GM12801 (cell line): Measurements from ENCODE around the gene EVI5.

ENCODE experiments used
- TF ChIP-seq, protein P1 (sequence below): IDR thresholded peaks from one replicate; pipeline ENCODE4 v1.5.1; 2011; ENCODE audit warnings: control low read depth; ENCODE audit not compliant: insufficient read length; ENCODE audit errors: extremely low read depth

The EVI5 gene

DNA sequence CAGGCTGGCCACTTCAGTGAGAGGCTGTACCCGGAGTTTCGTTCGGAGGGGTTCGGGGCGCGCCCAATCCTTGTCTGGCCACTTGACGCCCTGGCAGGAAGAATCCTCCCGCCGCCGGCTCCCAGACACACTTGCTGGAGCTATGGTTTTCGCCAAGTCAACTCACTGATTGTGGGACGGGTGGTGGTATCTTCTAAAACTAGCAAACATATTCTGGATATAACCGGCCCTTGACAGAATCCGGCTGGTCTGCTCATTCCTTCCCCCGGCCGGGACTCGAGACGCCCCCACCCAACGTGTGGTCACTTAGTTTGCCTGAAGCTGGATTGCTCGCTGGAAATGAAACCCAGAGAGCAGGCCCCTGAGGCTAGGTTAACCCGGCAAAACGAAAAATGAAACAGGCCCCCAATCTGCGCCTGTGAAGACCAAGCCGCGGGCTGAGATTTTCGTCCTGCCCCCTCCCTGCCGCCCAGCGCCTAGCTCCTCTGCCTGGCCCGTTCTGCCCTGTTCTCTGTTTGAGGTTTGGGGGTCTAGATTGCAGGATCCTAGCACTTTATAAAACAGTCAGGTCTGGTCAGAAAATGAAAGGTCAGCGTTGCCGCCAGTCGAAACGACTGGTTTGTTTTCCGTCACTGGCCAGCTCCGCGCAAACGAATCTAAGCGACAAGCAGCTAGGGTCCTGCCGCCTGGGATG, 302.8 kb downstream of the EVI5 start:
- TF ChIP-seq, protein P1, sequence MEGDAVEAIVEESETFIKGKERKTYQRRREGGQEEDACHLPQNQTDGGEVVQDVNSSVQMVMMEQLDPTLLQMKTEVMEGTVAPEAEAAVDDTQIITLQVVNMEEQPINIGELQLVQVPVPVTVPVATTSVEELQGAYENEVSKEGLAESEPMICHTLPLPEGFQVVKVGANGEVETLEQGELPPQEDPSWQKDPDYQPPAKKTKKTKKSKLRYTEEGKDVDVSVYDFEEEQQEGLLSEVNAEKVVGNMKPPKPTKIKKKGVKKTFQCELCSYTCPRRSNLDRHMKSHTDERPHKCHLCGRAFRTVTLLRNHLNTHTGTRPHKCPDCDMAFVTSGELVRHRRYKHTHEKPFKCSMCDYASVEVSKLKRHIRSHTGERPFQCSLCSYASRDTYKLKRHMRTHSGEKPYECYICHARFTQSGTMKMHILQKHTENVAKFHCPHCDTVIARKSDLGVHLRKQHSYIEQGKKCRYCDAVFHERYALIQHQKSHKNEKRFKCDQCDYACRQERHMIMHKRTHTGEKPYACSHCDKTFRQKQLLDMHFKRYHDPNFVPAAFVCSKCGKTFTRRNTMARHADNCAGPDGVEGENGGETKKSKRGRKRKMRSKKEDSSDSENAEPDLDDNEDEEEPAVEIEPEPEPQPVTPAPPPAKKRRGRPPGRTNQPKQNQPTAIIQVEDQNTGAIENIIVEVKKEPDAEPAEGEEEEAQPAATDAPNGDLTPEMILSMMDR, result no peak

DNA sequence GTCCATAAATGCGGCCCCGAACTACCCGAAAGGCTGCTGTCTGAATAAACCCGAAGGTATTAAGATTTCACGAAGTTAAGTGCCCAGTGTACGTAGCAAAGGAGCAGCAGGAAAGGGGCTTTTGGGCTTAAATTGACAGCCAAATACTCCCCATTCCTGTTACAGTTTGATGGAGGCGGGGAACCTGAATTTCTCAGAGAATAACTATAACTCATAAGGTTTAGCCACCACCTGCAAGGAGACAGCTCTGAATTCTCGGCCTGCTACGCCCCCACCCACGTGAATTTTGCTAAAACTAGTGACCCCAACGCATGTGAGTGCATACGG, 303.3 kb downstream of the EVI5 start:
- TF ChIP-seq, protein P1, result no peak

DNA sequence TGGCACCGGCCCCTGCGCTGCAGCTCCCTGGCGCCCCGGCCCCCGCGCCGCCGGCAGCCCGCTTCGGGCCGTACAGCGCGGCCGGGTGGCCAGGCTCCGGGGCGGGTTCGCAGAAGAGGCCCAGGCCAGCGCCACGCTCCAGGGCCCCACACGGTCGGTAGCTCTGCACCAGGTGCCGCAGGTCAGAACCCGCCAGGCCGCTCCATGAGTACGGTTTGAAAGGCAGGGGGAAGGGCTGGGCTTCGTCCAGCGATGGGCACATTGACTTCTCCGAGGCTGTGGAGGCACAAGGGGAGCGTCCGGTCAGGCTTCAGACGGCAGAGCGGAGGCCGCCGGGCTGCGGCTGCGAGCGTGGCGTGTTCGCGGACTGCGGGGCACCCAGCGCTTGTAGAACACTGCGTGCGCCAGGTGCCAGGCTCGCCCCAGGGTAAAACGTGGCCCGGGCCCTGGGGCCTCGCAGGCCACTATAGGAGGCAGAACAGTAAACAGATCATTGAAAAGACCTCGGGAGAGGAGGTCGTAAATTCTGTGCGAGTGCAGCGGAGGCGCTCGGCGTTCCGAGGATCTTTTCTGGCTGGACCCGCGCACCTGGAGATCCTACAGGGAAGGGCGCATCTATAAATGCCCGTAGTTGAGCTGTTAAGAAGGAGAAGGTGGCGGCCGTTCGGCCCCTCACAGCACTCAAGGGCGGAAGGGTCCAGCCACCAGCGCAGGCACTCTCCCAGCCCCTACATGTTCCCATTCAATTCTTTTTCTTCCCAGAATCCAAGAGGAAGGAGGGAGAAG, 303.9 kb downstream of the EVI5 start:
- TF ChIP-seq, protein P1, result no peak

DNA sequence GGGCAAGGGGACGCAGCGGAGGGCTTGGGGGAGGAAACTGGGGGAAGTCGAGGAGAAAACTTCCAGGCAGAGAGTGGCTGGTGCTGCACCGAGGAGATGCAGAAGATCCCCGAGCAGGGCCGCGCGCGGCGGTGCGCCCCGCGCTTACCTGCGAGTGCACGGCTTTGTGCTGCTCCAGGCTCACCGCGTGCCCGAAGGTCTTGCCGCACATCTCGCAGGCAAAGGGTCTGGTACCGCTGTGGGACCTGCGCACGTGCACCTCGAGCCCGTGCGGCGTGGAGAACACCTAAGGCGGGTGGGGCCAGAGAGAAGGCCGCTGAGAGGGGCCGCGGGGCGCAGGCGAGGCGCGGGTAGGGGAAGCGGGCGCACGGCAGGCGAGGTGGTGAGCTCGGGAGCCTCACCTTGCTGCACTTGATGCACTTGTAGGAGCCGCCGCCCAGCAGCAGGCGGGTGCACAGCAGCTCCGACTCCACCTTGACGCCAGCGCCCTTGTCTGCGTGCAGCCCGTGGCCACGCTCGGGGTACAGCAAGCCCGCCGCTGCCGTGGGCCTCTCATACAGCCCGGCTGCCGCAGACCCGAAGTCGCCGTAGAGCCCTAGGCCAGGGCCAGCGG, 304.6 kb downstream of the EVI5 start:
- TF ChIP-seq, protein P1, result no peak

DNA sequence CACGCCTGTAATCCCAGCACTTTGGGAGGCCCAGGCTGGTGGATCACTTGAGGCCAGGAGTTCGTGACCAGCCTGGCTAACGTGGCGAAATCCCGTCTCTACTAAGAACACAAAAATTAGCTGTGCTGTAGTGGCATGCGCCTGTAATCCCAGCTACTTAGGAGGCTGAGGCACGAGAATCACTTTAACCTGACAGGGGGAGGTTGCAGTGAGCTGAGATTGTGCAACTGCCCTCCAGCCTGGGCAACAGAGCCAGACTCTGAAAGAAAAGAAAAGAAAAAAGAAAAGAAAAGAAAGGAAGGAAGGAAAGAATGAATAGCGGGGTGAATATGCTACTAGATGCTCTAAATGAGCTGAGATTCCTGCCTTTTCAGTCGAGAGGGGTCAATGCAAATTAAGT, 305.3 kb downstream of the EVI5 start:
- TF ChIP-seq, protein P1, result no peak

DNA sequence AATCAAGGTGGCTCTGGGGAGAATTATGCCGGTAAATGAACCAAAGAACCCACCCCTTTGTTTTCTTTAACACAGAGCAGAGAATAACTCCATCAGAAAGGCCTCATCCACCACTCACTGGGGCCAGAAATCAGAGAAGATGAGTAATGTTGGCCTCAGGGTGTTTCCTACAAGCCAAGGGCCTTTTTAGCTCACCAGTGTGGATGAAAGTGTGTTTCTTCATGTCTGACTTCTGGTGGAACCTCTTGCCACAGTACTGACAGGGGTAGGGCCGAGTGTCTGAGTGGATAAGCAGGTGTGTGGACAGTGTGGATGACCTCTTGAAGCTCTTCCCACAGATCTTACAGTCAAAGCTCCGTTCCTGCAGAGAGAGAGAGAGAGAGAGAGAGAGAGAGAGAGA, 306.5 kb downstream of the EVI5 start:
- TF ChIP-seq, protein P1, result no peak

DNA sequence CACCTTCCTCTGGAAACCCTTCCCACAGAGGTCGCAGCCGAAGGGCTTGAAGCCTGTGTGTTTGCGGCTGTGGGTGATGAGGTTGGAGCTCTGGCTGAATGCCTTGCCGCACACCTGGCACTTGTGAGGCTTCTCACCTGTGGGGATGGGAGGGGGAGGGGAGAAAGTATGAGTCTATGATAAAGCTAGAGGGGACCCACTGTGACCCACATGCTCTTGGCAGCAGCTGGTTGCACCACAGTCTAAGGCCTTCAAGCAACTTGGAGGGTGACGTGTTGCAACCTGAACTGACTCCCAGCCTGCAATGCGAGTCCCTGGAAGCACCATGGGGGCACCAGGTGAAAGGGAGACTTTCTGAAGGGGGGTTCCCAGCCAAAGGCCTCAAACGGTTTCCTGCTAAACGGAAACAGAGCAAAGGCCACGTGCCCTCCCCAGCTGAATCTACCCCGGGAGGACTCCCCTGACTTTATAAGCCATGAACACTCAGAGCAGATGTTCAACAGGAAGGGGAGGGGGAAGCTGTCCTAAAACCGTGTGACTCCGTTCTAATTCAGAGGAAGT, 308.8 kb downstream of the EVI5 start:
- TF ChIP-seq, protein P1, result no peak
